ENCODE results near the gene BANF2.
"Not testable (repeated sequence)": the region's sequence is repeated elsewhere in the genome, so short reads cannot be mapped to it uniquely, and the experiment has no call there.

Gene BANF2

GRCh38 chr20:17699931-17700351 lies at the start of gene BANF2:
BANF2 (plus strand) TSS chr20:17699966; CDS start chr20:17725026, 25,060 bp downstream.
- DNase-seq: no peak

GRCh38 chr20:17650301-17651128 lies 49.3 kb upstream of the BANF2 start:
- no peak for DNase-seq

GRCh38 chr20:17651129-17651759 lies 48.5 kb upstream of the BANF2 start:
- DNase-seq: no peak

GRCh38 chr20:17651760-17652388 lies 47.9 kb upstream of the BANF2 start:
- DNase-seq: no peak

GRCh38 chr20:17652411-17652810 lies 47.4 kb upstream of the BANF2 start:
- no peak for DNase-seq

GRCh38 chr20:17653835-17654648 lies 45.7 kb upstream of the BANF2 start:
- DNase-seq: no peak

- no peak for DNase-seq
Observed at GRCh38 chr20:17654649-17655285, 45.0 kb upstream of the BANF2 start.

- no peak for DNase-seq
Observed at GRCh38 chr20:17655286-17655651, 44.5 kb upstream of the BANF2 start.

GRCh38 chr20:17655865-17656479 lies 43.8 kb upstream of the BANF2 start:
- no peak for DNase-seq

GRCh38 chr20:17657079-17657825 lies 42.5 kb upstream of the BANF2 start:
- DNase-seq: no peak

GRCh38 chr20:17657898-17658647 lies 41.7 kb upstream of the BANF2 start:
- DNase-seq: no peak

GRCh38 chr20:17658648-17658993 lies 41.1 kb upstream of the BANF2 start:
- no peak for DNase-seq

- DNase-seq: not testable (repeated sequence)
Observed at GRCh38 chr20:17659344-17659743, 40.4 kb upstream of the BANF2 start.

GRCh38 chr20:17659801-17660200 lies 40.0 kb upstream of the BANF2 start:
- no peak for DNase-seq

GRCh38 chr20:17660667-17661066 lies 39.1 kb upstream of the BANF2 start:
- DNase-seq: no peak

- no peak for DNase-seq
Observed at GRCh38 chr20:17661121-17661744, 38.5 kb upstream of the BANF2 start.

- DNase-seq: no peak
Observed at GRCh38 chr20:17662333-17663039, 37.3 kb upstream of the BANF2 start.

GRCh38 chr20:17663040-17663399 lies 36.7 kb upstream of the BANF2 start:
- no peak for DNase-seq

GRCh38 chr20:17663486-17663885 lies 36.3 kb upstream of the BANF2 start:
- no peak for DNase-seq
